Measurements from ENCODE around the gene ISLR.
"Not testable (repeated sequence)": the region's sequence is repeated elsewhere in the genome, so short reads cannot be mapped to it uniquely, and the experiment has no call there.

ISLR gene

GRCh38 chr15:74157868-74158827 is 15.4 kb upstream of the ISLR start:
- Histone ChIP-seq H3K4me1 (ENCODE audit: control insufficient read depth in 1 of 2, insufficient read depth in 1 of 2, low read depth in 1 of 2, low read length in 1 of 2) (no peaks in the 10 kb centered on the region), H3K4me3 (ENCODE audit: low read depth in 1 of 2, low read length in 1 of 2) (no peak overlapping the region), H3K27ac (no peak overlapping the region), H3K27me3 (peaks cover 63% of the 10 kb centered on the region), H3K36me3 (no peaks in the 10 kb centered on the region), H3K9me3 (no peaks in the 10 kb centered on the region)
- no peak for TF ChIP-seq CTCF (IDR thresholded peaks at IDR 0.05)

GRCh38 chr15:74158855-74159650 is 14.5 kb upstream of the ISLR start:
- Histone ChIP-seq H3K36me3 (no peaks in the 10 kb centered on the region), H3K9me3 (no peaks in the 10 kb centered on the region), H3K27me3 (peaks cover 63% of the 10 kb centered on the region), H3K4me3 (ENCODE audit: low read depth in 1 of 2, low read length in 1 of 2) (no peak overlapping the region), H3K4me1 (ENCODE audit: control insufficient read depth in 1 of 2, insufficient read depth in 1 of 2, low read depth in 1 of 2, low read length in 1 of 2) (no peaks in the 10 kb centered on the region), H3K27ac (no peak overlapping the region)
- TF ChIP-seq CTCF (IDR thresholded peaks at IDR 0.05), result no peak

- Histone ChIP-seq H3K9me3 (no peaks in the 10 kb centered on the region), H3K4me3 (ENCODE audit: low read depth in 1 of 2, low read length in 1 of 2) (no peak overlapping the region), H3K4me1 (ENCODE audit: control insufficient read depth in 1 of 2, insufficient read depth in 1 of 2, low read depth in 1 of 2, low read length in 1 of 2) (no peaks in the 10 kb centered on the region), H3K36me3 (no peaks in the 10 kb centered on the region), H3K27ac (no peak overlapping the region), H3K27me3 (peaks cover 62% of the 10 kb centered on the region)
- TF ChIP-seq CTCF (IDR thresholded peaks at IDR 0.05), result no peak
Observed at GRCh38 chr15:74159773-74160172, 13.7 kb upstream of the ISLR start.

GRCh38 chr15:74160390-74160789 is 13.1 kb upstream of the ISLR start:
- H3K36me3 ChIP-seq; H3K27ac ChIP-seq; H3K4me1 ChIP-seq (ENCODE audit: control insufficient read depth in 1 of 2, insufficient read depth in 1 of 2, low read depth in 1 of 2, low read length in 1 of 2); H3K9me3 ChIP-seq; H3K4me3 ChIP-seq (ENCODE audit: low read depth in 1 of 2, low read length in 1 of 2): not testable (repeated sequence)
- H3K27me3 ChIP-seq, result peaks cover 57% of the 10 kb centered on the region

GRCh38 chr15:74162195-74162536 is 11.3 kb upstream of the ISLR start:
- not testable (repeated sequence) for H3K27ac ChIP-seq; H3K36me3 ChIP-seq; H3K4me1 ChIP-seq (ENCODE audit: control insufficient read depth in 1 of 2, insufficient read depth in 1 of 2, low read depth in 1 of 2, low read length in 1 of 2); H3K4me3 ChIP-seq (ENCODE audit: low read depth in 1 of 2, low read length in 1 of 2); H3K9me3 ChIP-seq
- H3K27me3 ChIP-seq, result peaks cover 40% of the 10 kb centered on the region

GRCh38 chr15:74165461-74165860 is 8.0 kb upstream of the ISLR start:
- peaks cover 20% of the 10 kb centered on the region for H3K27me3 ChIP-seq
- TF ChIP-seq CTCF (IDR thresholded peaks at IDR 0.05), result no peak

More at GRCh38 chr15:74165461-74165860, 8.0 kb upstream of the ISLR start:
- H3K9me3 ChIP-seq, result no peaks in the 10 kb centered on the region
- H3K4me3 ChIP-seq (ENCODE audit: low read depth in 1 of 2, low read length in 1 of 2), result no peak overlapping the region
- H3K4me1 ChIP-seq (ENCODE audit: control insufficient read depth in 1 of 2, insufficient read depth in 1 of 2, low read depth in 1 of 2, low read length in 1 of 2), result no peaks in the 10 kb centered on the region
- no peaks in the 10 kb centered on the region for H3K36me3 ChIP-seq
- H3K27ac ChIP-seq, result no peak overlapping the region
